GM12878 (cell line): ENCODE results near the gene NAP1L4. TPM values are rescaled to one million over a fixed set of nuclear protein-coding genes. Genes with fewer than 3 reads are reported as not detected.

Experiments
- ATAC-seq: fragments of 200-7000 bp; cut with Tn5 transposase; 3 replicates; pipeline ENCODE4 v1.9.1; 2020; ENCODE audit warnings: mild to moderate bottlenecking, moderate library complexity
- BruUV-seq: library from RNA; stranded (reverse); fragments of 400-500 nt; replicated peaks from 2 replicates; lab custom pipeline; 2021; lab: Mats Ljungman, UMichigan
- CTCF ChIA-PET: fragments of 300-600 bp; sonication (Branson Sonifier 250); formaldehyde crosslinking; extraction: SDS; loops from one replicate; lab custom pipeline; 2021; ENCODE audit warnings: inconsistent platforms; lab: Yijun Ruan, JAX
- POLR2A ChIA-PET: fragments of 350-600 bp; formaldehyde crosslinking; extraction: SDS; loops from one replicate; lab custom pipeline; 2021; ENCODE audit warnings: inconsistent platforms; lab: Charles Lee
- RAD21 ChIA-PET: fragments of 300-600 bp; sonication (Branson Sonifier 250); formaldehyde crosslinking; loops from one replicate; lab custom pipeline; 2023; ENCODE audit warnings: antibody characterized with exemption; ENCODE audit not compliant: unreplicated experiment; lab: Charles Lee
- SMC1A ChIA-PET: fragments of 300-600 bp; sonication (Branson Sonifier 250); formaldehyde crosslinking; loops from one replicate; lab custom pipeline; 2023; ENCODE audit not compliant: unreplicated experiment, uncharacterized antibody; lab: Charles Lee
- DNase-seq: peaks from one replicate; pipeline ENCODE4 v3.0.0-alpha.2; 2011; ENCODE audit warnings: low read depth, low spot score
- FAIRE-seq: peaks from 3 replicates; lab custom pipeline; 2011; peaks lifted over from hg19 to GRCh38; lab: Jason Lieb, UNC
- H2AFZ ChIP-seq: 2 replicates; pipeline ENCODE4 v1.6.0; 2011; ENCODE audit warnings: low read depth, low read length, control low read depth; ENCODE audit not compliant: control insufficient read depth
- H3K27ac ChIP-seq: 2 replicates; pipeline ENCODE4 v1.5.1; 2011; ENCODE audit warnings: control low read depth; ENCODE audit not compliant: control insufficient read depth, insufficient read depth
- H3K27me3 ChIP-seq, 2 experiments: replicated peaks in 1 of 2; 2 replicates each; pipeline versions ENCODE4 v1.6.0 to v1.6.1; 2011; ENCODE audit warnings: low read length in 1 of 2; ENCODE audit not compliant: control insufficient read depth in 2 of 2, insufficient read depth in 2 of 2
- H3K36me3 ChIP-seq, 2 experiments: 2 replicates each; pipeline ENCODE4 v1.5.1; 2011; ENCODE audit warnings: low read length in 1 of 2; ENCODE audit not compliant: control insufficient read depth in 2 of 2, insufficient read depth in 2 of 2
- H3K4me1 ChIP-seq: 2 replicates; pipeline ENCODE4 v1.6.1; 2011; ENCODE audit warnings: mild to moderate bottlenecking, low read length, moderate library complexity, mixed read lengths; ENCODE audit not compliant: control insufficient read depth, insufficient read depth
- H3K4me2 ChIP-seq: 2 replicates; pipeline ENCODE4 v1.6.0; 2011; ENCODE audit warnings: control low read depth; ENCODE audit not compliant: control insufficient read depth, insufficient read depth
- H3K4me3 ChIP-seq: fragments of 200-600 bp; sonication (generic); 2 replicates; pipeline ENCODE4 v1.5.1; 2016
- H3K79me2 ChIP-seq: 2 replicates; pipeline ENCODE4 v1.6.0; 2011; ENCODE audit warnings: low read length; ENCODE audit not compliant: control insufficient read depth, insufficient read depth
- H3K9ac ChIP-seq: 2 replicates; pipeline ENCODE4 v1.8.0; 2011; ENCODE audit warnings: low read length, control low read depth, mixed read lengths; ENCODE audit not compliant: control insufficient read depth, insufficient read depth
- H3K9me3 ChIP-seq: replicated peaks from 3 replicates; pipeline ENCODE4 v1.5.1; 2011; ENCODE audit warnings: mild to moderate bottlenecking, low read length; ENCODE audit not compliant: control insufficient read depth, insufficient read depth
- H4K20me1 ChIP-seq: 2 replicates; pipeline ENCODE4 v1.6.0; 2011; ENCODE audit not compliant: control insufficient read depth, insufficient read depth
- LARP7 ChIP-seq: fragments of 450-650 bp; IDR thresholded peaks from 2 replicates; pipeline ENCODE4 v1.6.1; 2017; ENCODE audit warnings: mild to moderate bottlenecking
- POLR2AphosphoS5 ChIP-seq: IDR thresholded peaks from 2 replicates; pipeline ENCODE4 v1.6.1; 2011; ENCODE audit warnings: mild to moderate bottlenecking, low read length, inconsistent platforms
- RBBP5 ChIP-seq: fragments of 200-600 bp; sonication (generic); conservative IDR thresholded peaks from 2 replicates; pipeline ENCODE4 v1.6.1; 2016
- SP1 ChIP-seq: IDR thresholded peaks from one replicate; pipeline ENCODE4 v1.6.1; 2011; ENCODE audit warnings: low read depth, low read length
- SUPT20H ChIP-seq: IDR thresholded peaks from 2 replicates; pipeline ENCODE4 v1.6.1; 2011; ENCODE audit warnings: low read depth, mild to moderate bottlenecking, low read length, moderate library complexity, borderline replicate concordance; ENCODE audit not compliant: control insufficient read depth
- WGBS: methylation state at CpG from one replicate; pipeline ENCODE4 v1.1.6; 2016; ENCODE audit warnings: low lambda C conversion rate; ENCODE audit not compliant: insufficient replicate concordance, insufficient coverage; ENCODE audit errors: missing lambda C conversion rate; 5-methylcytosine and 5-hydroxymethylcytosine counted together
- in situ Hi-C: fragments of 300-500 bp; cut with MboI; formaldehyde crosslinking; loops from 9 replicates; pipeline ENCODE4 v1.14.3; 2018; ENCODE audit warnings: mixed read lengths
- intact Hi-C: fragments of 100-400 bp; cut with micrococcal nuclease; formaldehyde crosslinking; loops from one replicate; pipeline ENCODE4 v1.14.2; 2022; ENCODE audit not compliant: unreplicated experiment
- polyA plus RNA-seq, 11 experiments: library from polyadenylated mRNA; depleted of rRNA in 4 of 11; unstranded in 6 of 11; stranded (reverse) in 5 of 11; fragments of >200 nt; fragmentation: Nextera tagmentation in 4 of 11; fragmentation: Illumina TruSeq in 1 of 11; extraction: Ambion mirVana in 4 of 11; extraction: Trizol in 1 of 11; gene quantifications; 1 replicate in 1 of 11; 2 replicates in 10 of 11; pipeline versions ENCODE4 v1.2.1 to v1.2.3, GENCODE V29; 2011 to 2016; ENCODE audit warnings: inconsistent platforms in 2 of 11, missing spikeins in 2 of 11, low read depth in 1 of 11
- total RNA-seq, 4 experiments: library from RNA; depleted of rRNA in 3 of 4; stranded (reverse); fragments of >200 nt in 3 of 4; fragmentation: Illumina TruSeq in 1 of 4; extraction: Trizol in 1 of 4; gene quantifications; 2 replicates each; pipeline versions ENCODE4 v1.2.1 to v1.2.3, GENCODE V29; 2013 to 2021

NAP1L4 gene
- total and polyA plus RNA-seq, 10 of the 15 experiments (the other 5 are each of a cell fraction or from before 2014, with no cell fraction given): 24.8 to 198 (median 114) TPM

DNA sequence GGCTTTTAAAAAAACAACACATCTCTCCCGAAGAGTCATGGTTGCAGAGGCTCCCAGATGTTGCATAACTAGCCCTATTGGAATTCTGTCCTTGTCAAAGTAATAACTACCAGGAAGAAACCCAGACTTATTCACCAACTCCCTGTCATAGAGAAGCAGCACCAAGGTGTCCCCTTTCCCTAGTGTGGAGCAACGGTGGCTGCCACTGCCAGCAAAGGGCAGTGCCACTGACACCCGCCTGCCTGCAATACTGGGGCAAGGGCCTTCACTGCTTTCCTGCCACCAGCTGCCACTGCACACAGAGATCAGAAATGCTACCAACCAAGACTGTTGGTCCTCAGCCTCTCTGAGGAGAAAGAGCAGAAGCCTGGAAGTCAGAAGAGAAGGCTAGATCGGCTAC is 27.3 kb downstream of the NAP1L4 start:
- Histone ChIP-seq H4K20me1 (peaks cover 4% of the 10 kb centered on the region), H3K4me1 (no peaks in the 10 kb centered on the region), H2AFZ (no peak overlapping the region), H3K9me3 (no peaks in the 10 kb centered on the region), H3K79me2 (no peaks in the 10 kb centered on the region; the same call in 1 of the 2 replicates), H3K4me3 (no peak overlapping the region), H3K27ac (no peak overlapping the region)
- POLR2A ChIA-PET: no interaction called here
- CTCF ChIA-PET: no interaction called here
- BruUV-seq: no TSS peak
- ATAC-seq: no peak
- in situ Hi-C loops: no loop called here
- TF ChIP-seq SP1 (no peak), LARP7 (no peak), POLR2AphosphoS5 (no peak)
- TF ChIP-seq, all 136 proteins: peak for 0
- RAD21 ChIA-PET: no interaction called here
- DNase-seq (no peak), FAIRE-seq (no peak)
- 98% methylated on average over 4 of the region's 4 CpGs for WGBS
- SMC1A ChIA-PET: no interaction called here
- intact Hi-C loops: no loop called here
- Histone ChIP-seq H3K27me3 (no peaks in the 10 kb centered on the region), H3K4me2 (no peak overlapping the region), H3K36me3 (peaks cover 37 to 66% of the 10 kb centered on the region in 2 experiments), H3K9ac (no peak overlapping the region)

DNA sequence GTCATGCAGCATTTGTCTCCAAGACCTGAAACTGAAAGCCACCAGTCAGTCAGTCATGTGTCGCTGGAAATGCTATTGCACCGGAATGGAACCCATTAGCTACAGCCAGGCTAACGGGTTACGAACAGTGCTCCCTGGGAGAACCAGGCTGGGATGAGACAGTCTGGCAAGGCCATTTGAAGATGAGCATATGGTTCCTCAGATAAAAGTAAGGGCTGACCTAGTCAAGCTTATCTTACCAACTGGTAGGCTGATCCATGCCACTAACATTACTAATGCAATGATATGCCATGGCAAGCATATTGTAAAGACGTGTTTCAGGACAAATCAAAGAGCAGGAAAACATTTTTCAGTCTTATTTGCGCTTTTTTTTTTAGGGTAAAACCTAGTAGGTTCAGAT is 28.4 kb downstream of the NAP1L4 start:
- no peak overlapping the region for H2AFZ ChIP-seq
- intact Hi-C loops (no loop called here), in situ Hi-C loops (no loop called here)
- ATAC-seq (no peak), DNase-seq (no peak), FAIRE-seq (no peak)
- H3K4me1 ChIP-seq: no peaks in the 10 kb centered on the region
- BruUV-seq: no TSS peak
- no peaks in the 10 kb centered on the region for H3K9me3 ChIP-seq
- POLR2A ChIA-PET: interaction anchor here (0.6 kb wide), 1 partner anchor 20 kb away, joined by 6 read pairs; no protein-coding TSS in a partner anchor
- peaks cover 4% of the 10 kb centered on the region for H4K20me1 ChIP-seq
- no peak overlapping the region for H3K9ac ChIP-seq
- peaks cover 33 to 67% of the 10 kb centered on the region in 2 experiments for H3K36me3 ChIP-seq
- 96% methylated on average over 6 of the region's 6 CpGs for WGBS
- TF ChIP-seq RBBP5: no peak
- no peak for TF ChIP-seq SUPT20H
- CTCF ChIA-PET: interaction anchor here (0.7 to 1.0 kb wide), 2 partner anchors 9 to 128 kb away, joined by 3 read pairs; no protein-coding TSS in a partner anchor
- no peak overlapping the region for H3K4me3 ChIP-seq
- no peaks in the 10 kb centered on the region; the same call in 1 of the 2 replicates for H3K79me2 ChIP-seq
- no peak overlapping the region for H3K4me2 ChIP-seq
- no peak overlapping the region for H3K27ac ChIP-seq
- H3K27me3 ChIP-seq: no peaks in the 10 kb centered on the region
- RAD21 ChIA-PET: no interaction called here
- SMC1A ChIA-PET: no interaction called here
